GM12878 (cell line): Measurements from ENCODE around the gene GPRIN2.

Source experiments
- ATF3 ChIP-seq: IDR thresholded peaks from 2 replicates; pipeline ENCODE4 v1.6.1; 2011; ENCODE audit warnings: low read depth, mild to moderate bottlenecking, low read length, moderate library complexity, borderline replicate concordance; ENCODE audit errors: extremely low read depth
- CTCF ChIP-seq, 3 experiments: IDR thresholded peaks in 2 of 3; conservative IDR thresholded peaks in 1 of 3; 2 replicates each; pipeline ENCODE4 v1.5.1; 2011; ENCODE audit warnings: low read depth in 3 of 3, low read length in 3 of 3, mild to moderate bottlenecking in 3 of 3, control low read depth in 2 of 3, moderate library complexity in 2 of 3, inconsistent platforms in 1 of 3, mixed read lengths in 1 of 3; ENCODE audit not compliant: control insufficient read depth in 2 of 3, insufficient read depth in 1 of 3; ENCODE audit errors: extremely low read depth in 1 of 3
- NRF1 ChIP-seq: conservative IDR thresholded peaks from 2 replicates; pipeline ENCODE4 v1.6.1; 2011; ENCODE audit warnings: mild to moderate bottlenecking, low read depth, low read length, improper control_type of control experiment
- RCOR1 ChIP-seq: conservative IDR thresholded peaks from 2 replicates; pipeline ENCODE4 v1.6.1; 2012; ENCODE audit warnings: low read depth, low read length, improper control_type of control experiment
- SMC3 ChIP-seq: IDR thresholded peaks from 2 replicates; pipeline ENCODE4 v1.6.1; 2011; ENCODE audit warnings: low read length, improper control_type of control experiment, borderline replicate concordance
- TCF7 ChIP-seq: IDR thresholded peaks from 2 replicates; pipeline ENCODE4 v1.6.1; 2014; ENCODE audit warnings: antibody characterized with exemption, borderline replicate concordance

GRCh38 chr10:46549171-46550075 is 7.0 kb downstream of the GPRIN2 start:
- TF ChIP-seq ATF3 (no peak), SMC3 (no peak), NRF1 (no peak), TCF7 (no peak), CTCF (IDR thresholded peaks at IDR 0.05 in 2 of 3, conservative IDR thresholded peaks at IDR 0.05 in 1 of 3; ENCODE audit: control insufficient read depth in 2 of 3, extremely low read depth in 1 of 3, insufficient read depth in 1 of 3, low read depth in 3 of 3, low read length in 3 of 3) (no peak), RCOR1 (no peak)
